Activated CD4-positive, alpha-beta T cell treated with anti-CD3 and anti-CD28 coated beads for 36 hours (primary cell): ENCODE data around the gene TMEM92. TPM values are rescaled to one million over a fixed set of nuclear protein-coding genes. Genes with fewer than 3 reads are reported as not detected.

Source experiments
- ATAC-seq: fragments of 200-7000 bp; cut with Tn5 transposase; one replicate; pipeline ENCODE4 v1.10.0; 2021; ENCODE audit warnings: mild to moderate bottlenecking, moderate library complexity
- CTCF ChIA-PET: fragments of 350-600 bp; sonication (Branson Sonifier 250); formaldehyde crosslinking; loops from one replicate; lab custom pipeline; 2021; ENCODE audit warnings: antibody characterized with exemption; lab: Charles Lee
- POLR2A ChIA-PET: fragments of 350-600 bp; sonication (Branson Sonifier 250); formaldehyde crosslinking; loops from one replicate; lab custom pipeline; 2021; ENCODE audit warnings: antibody characterized with exemption, inconsistent platforms; lab: Charles Lee
- DNase-seq: peaks from one replicate; pipeline ENCODE4 v3.0.0-alpha.2; 2020
- H3K27ac Mint-ChIP-seq: one replicate; pipeline ENCODE4 v1.8.0; 2021; ENCODE audit warnings: mixed read lengths
- H3K27me3 Mint-ChIP-seq: one replicate; pipeline ENCODE4 v1.8.0; 2021; ENCODE audit warnings: mixed read lengths
- H3K36me3 Mint-ChIP-seq: one replicate; pipeline ENCODE4 v1.8.0; 2021; ENCODE audit warnings: low read depth, mixed read lengths
- H3K4me1 Mint-ChIP-seq: one replicate; pipeline ENCODE4 v1.8.0; 2021; ENCODE audit warnings: mixed read lengths
- H3K4me3 Mint-ChIP-seq: one replicate; pipeline ENCODE4 v1.8.0; 2021; ENCODE audit warnings: mild to moderate bottlenecking, moderate library complexity, mixed read lengths
- H3K9me3 Mint-ChIP-seq: one replicate; pipeline ENCODE4 v1.8.0; 2021; ENCODE audit warnings: low read depth, mixed read lengths
- intact Hi-C, 2 experiments: fragments of 100-400 bp; cut with DNase I in 1 of 2; cut with micrococcal nuclease in 1 of 2; formaldehyde crosslinking; loops; one replicate each; pipeline versions ENCODE4 v1.14.2 to v1.15.1; 2022 to 2024; cut with DNase I, micrococcal nuclease
- total RNA-seq, 2 experiments: library from RNA; stranded (reverse); gene quantifications; one replicate each; pipeline ENCODE4 v1.2.3, GENCODE V29; 2021

TMEM92 gene
- total RNA-seq, 2 experiments from 2014 or later, result 0.23 TPM

- H3K9me3 Mint-ChIP-seq, result no peaks in the 10 kb centered on the region
- no peak for ATAC-seq
Observed at GRCh38 chr17:50255766-50256635, 18.3 kb upstream of the TMEM92 start.

GRCh38 chr17:50256826-50257618 is 17.2 kb upstream of the TMEM92 start:
- intact Hi-C loops, result no loop called here
- ATAC-seq (no peak), DNase-seq (no peak)
- CTCF ChIA-PET, result no interaction called here
- no peaks in the 10 kb centered on the region for H3K36me3 Mint-ChIP-seq
- peaks cover 5% of the 10 kb centered on the region for H3K27me3 Mint-ChIP-seq
- H3K4me1 Mint-ChIP-seq, result no peaks in the 10 kb centered on the region
- no peaks in the 10 kb centered on the region for H3K9me3 Mint-ChIP-seq
- H3K27ac Mint-ChIP-seq, result no peak overlapping the region
- H3K4me3 Mint-ChIP-seq, result no peak overlapping the region
- POLR2A ChIA-PET, result interaction anchor here (0.6 kb wide), 1 partner anchor 44 kb away, joined by 3 read pairs; no protein-coding TSS in a partner anchor

More at GRCh38 chr17:50255766-50256635, 18.3 kb upstream of the TMEM92 start:
- Mint-ChIP-seq H3K27me3 (peaks cover 9% of the 10 kb centered on the region), H3K4me3 (no peak overlapping the region), H3K27ac (no peak overlapping the region), H3K4me1 (no peaks in the 10 kb centered on the region), H3K36me3 (no peaks in the 10 kb centered on the region)
- intact Hi-C loops, result no loop called here
- DNase-seq, result no peak
- ChIA-PET POLR2A (interaction anchor here (0.5 kb wide), 1 partner anchor 13 kb away, joined by 3 read pairs; no protein-coding TSS in a partner anchor), CTCF (interaction anchor here (1.0 to 1.4 kb wide), 2 partner anchors 15 to 17 kb away, joined by 3 read pairs; no protein-coding TSS in a partner anchor)

- intact Hi-C loops, result no loop called here
- H3K4me1 Mint-ChIP-seq, result no peaks in the 10 kb centered on the region
- no peak overlapping the region for H3K27ac Mint-ChIP-seq
- peaks cover 5% of the 10 kb centered on the region for H3K27me3 Mint-ChIP-seq
- ChIA-PET CTCF (no interaction called here), POLR2A (no interaction called here)
- DNase-seq, result no peak
- no peaks in the 10 kb centered on the region for H3K9me3 Mint-ChIP-seq
- no peak overlapping the region for H3K4me3 Mint-ChIP-seq
- ATAC-seq, result no peak
- H3K36me3 Mint-ChIP-seq, result no peaks in the 10 kb centered on the region
Observed at GRCh38 chr17:50257676-50258224, 16.5 kb upstream of the TMEM92 start.

GRCh38 chr17:50258647-50259476 is 15.4 kb upstream of the TMEM92 start:
- Mint-ChIP-seq H3K4me1 (no peaks in the 10 kb centered on the region), H3K36me3 (no peaks in the 10 kb centered on the region), H3K9me3 (no peaks in the 10 kb centered on the region), H3K4me3 (no peak overlapping the region), H3K27ac (no peak overlapping the region), H3K27me3 (peaks cover 7% of the 10 kb centered on the region)
- DNase-seq (no peak), ATAC-seq (no peak)
- intact Hi-C loops, result no loop called here
- POLR2A ChIA-PET, result no interaction called here
- CTCF ChIA-PET, result no interaction called here

GRCh38 chr17:50259477-50260324 is 14.6 kb upstream of the TMEM92 start:
- peaks cover 7% of the 10 kb centered on the region for H3K27me3 Mint-ChIP-seq
- H3K27ac Mint-ChIP-seq, result no peak overlapping the region
- POLR2A ChIA-PET, result no interaction called here
- H3K4me1 Mint-ChIP-seq, result no peaks in the 10 kb centered on the region
- H3K36me3 Mint-ChIP-seq, result no peaks in the 10 kb centered on the region
- intact Hi-C loops, result no loop called here
- H3K4me3 Mint-ChIP-seq, result no peak overlapping the region
- no peak for ATAC-seq
- no peaks in the 10 kb centered on the region for H3K9me3 Mint-ChIP-seq
- DNase-seq, result no peak
- CTCF ChIA-PET, result no interaction called here

- no peak overlapping the region for H3K4me3 Mint-ChIP-seq
- ChIA-PET POLR2A (no interaction called here), CTCF (no interaction called here)
- no peak for DNase-seq
- H3K27ac Mint-ChIP-seq, result no peak overlapping the region
- no peaks in the 10 kb centered on the region for H3K36me3 Mint-ChIP-seq
- peaks cover 7% of the 10 kb centered on the region for H3K27me3 Mint-ChIP-seq
- intact Hi-C loops, result no loop called here
- no peaks in the 10 kb centered on the region for H3K4me1 Mint-ChIP-seq
- no peaks in the 10 kb centered on the region for H3K9me3 Mint-ChIP-seq
- no peak for ATAC-seq
Observed at GRCh38 chr17:50260501-50260911, 13.8 kb upstream of the TMEM92 start.

- intact Hi-C loops, result no loop called here
- Mint-ChIP-seq H3K27me3 (peaks cover 4% of the 10 kb centered on the region), H3K27ac (no peak overlapping the region), H3K9me3 (no peaks in the 10 kb centered on the region), H3K36me3 (no peaks in the 10 kb centered on the region), H3K4me3 (no peak overlapping the region), H3K4me1 (no peaks in the 10 kb centered on the region)
- ATAC-seq (no peak), DNase-seq (no peak)
- CTCF ChIA-PET, result no interaction called here
- POLR2A ChIA-PET, result no interaction called here
Observed at GRCh38 chr17:50261051-50261915, 13.0 kb upstream of the TMEM92 start.

GRCh38 chr17:50262001-50262794 is 12.1 kb upstream of the TMEM92 start:
- H3K4me3 Mint-ChIP-seq, result no peak overlapping the region
- ATAC-seq (no peak), DNase-seq (no peak)
- H3K27me3 Mint-ChIP-seq, result peaks cover 2% of the 10 kb centered on the region
- intact Hi-C loops, result no loop called here
- CTCF ChIA-PET, result interaction anchor here (1.4 kb wide), 1 partner anchor 9 kb away, joined by 5 read pairs; no protein-coding TSS in a partner anchor
- no peaks in the 10 kb centered on the region for H3K36me3 Mint-ChIP-seq
- POLR2A ChIA-PET, result no interaction called here
- H3K27ac Mint-ChIP-seq, result no peak overlapping the region
- no peaks in the 10 kb centered on the region for H3K9me3 Mint-ChIP-seq
- no peaks in the 10 kb centered on the region for H3K4me1 Mint-ChIP-seq
